Activated B cell treated with CpG ODN at 0.5 μM for 24 hours (primary cell): Measurements from ENCODE around the gene LRCH1. TPM values are rescaled to one million over a fixed set of nuclear protein-coding genes. Genes with fewer than 3 reads are reported as not detected.

Experiments
- ATAC-seq: fragments of 200-7000 bp; cut with Tn5 transposase; one replicate; pipeline ENCODE4 v1.10.0; 2021; ENCODE audit warnings: low read depth, mild to moderate bottlenecking, moderate library complexity
- CTCF ChIA-PET: fragments of 350-600 bp; sonication (Branson Sonifier 250); formaldehyde crosslinking; loops from one replicate; lab custom pipeline; 2021; ENCODE audit warnings: antibody characterized with exemption; lab: Charles Lee
- POLR2A ChIA-PET: fragments of 350-600 bp; sonication (Branson Sonifier 250); formaldehyde crosslinking; loops from one replicate; lab custom pipeline; 2021; ENCODE audit warnings: antibody characterized with exemption; lab: Charles Lee
- DNase-seq: peaks from one replicate; pipeline ENCODE4 v3.0.0; 2022
- H3K27ac Mint-ChIP-seq: one replicate; pipeline ENCODE4 v1.8.0; 2020; ENCODE audit warnings: mixed read lengths
- H3K27me3 Mint-ChIP-seq: one replicate; pipeline ENCODE4 v1.8.0; 2021; ENCODE audit warnings: mixed read lengths
- H3K36me3 Mint-ChIP-seq: one replicate; pipeline ENCODE4 v1.8.0; 2021; ENCODE audit warnings: low read depth, mixed read lengths
- H3K4me1 Mint-ChIP-seq: one replicate; pipeline ENCODE4 v1.8.0; 2021; ENCODE audit warnings: mixed read lengths
- H3K4me3 Mint-ChIP-seq: one replicate; pipeline ENCODE4 v1.8.0; 2020; ENCODE audit warnings: mild to moderate bottlenecking, mixed read lengths
- H3K9me3 Mint-ChIP-seq: one replicate; pipeline ENCODE4 v1.8.0; 2020; ENCODE audit warnings: mixed read lengths
- CTCF ChIP-seq: fragments of 200-600 bp; IDR thresholded peaks from one replicate; pipeline ENCODE4 v1.8.0; 2022; ENCODE audit warnings: antibody characterized with exemption, mild to moderate bottlenecking
- intact Hi-C: fragments of 100-400 bp; cut with micrococcal nuclease; formaldehyde crosslinking; loops from one replicate; pipeline ENCODE4 v1.15.1; 2024
- total RNA-seq: library from RNA; stranded (reverse); gene quantifications from 2 replicates; pipeline ENCODE4 v1.2.3, GENCODE V29; 2022

Gene LRCH1
- total RNA-seq, 1 donor from 2014 or later = 46.3 TPM

- intact Hi-C loops = no loop called here
- ATAC-seq (no peak), DNase-seq (no peak)
- TF ChIP-seq CTCF = no peak
- H3K36me3 Mint-ChIP-seq = no peaks in the 10 kb centered on the region
- no peak overlapping the region for H3K4me3 Mint-ChIP-seq
- no peaks in the 10 kb centered on the region for H3K9me3 Mint-ChIP-seq
- ChIA-PET CTCF (interaction anchor here (2.3 kb wide), 1 partner anchor 9 kb away, joined by 12 read pairs; no protein-coding TSS in a partner anchor), POLR2A (no interaction called here)
- H3K4me1 Mint-ChIP-seq = peaks cover 4% of the 10 kb centered on the region
- no peaks in the 10 kb centered on the region for H3K27me3 Mint-ChIP-seq
- no peak overlapping the region for H3K27ac Mint-ChIP-seq
Observed at GRCh38 chr13:46542833-46543232, 10.1 kb upstream of the LRCH1 start.

DNA sequence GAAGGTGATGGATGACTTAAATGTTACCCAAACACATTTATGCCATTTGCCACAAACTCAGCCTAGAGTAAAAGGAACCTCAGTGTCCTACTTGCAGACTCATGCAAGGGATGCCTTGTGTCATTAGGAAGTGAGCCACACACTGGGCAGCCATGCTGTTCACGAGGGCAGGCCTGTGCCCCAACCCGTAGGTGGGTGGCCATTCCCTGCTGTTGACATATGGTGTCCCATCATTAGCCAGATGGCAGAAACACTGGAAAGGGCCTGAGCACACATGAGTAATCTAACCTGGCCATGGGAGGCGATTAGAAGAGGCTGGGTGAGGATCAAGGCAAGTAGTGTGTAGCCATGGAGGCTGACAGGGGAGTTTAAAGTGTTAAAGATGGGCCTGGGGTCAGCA lies 9.7 kb upstream of the LRCH1 start:
- H3K4me3 Mint-ChIP-seq = no peak overlapping the region
- TF ChIP-seq CTCF = no peak
- ATAC-seq = no peak

GRCh38 chr13:46544208-46544607 lies 8.8 kb upstream of the LRCH1 start:
- ATAC-seq (no peak), DNase-seq (no peak)
- Mint-ChIP-seq H3K36me3 (no peaks in the 10 kb centered on the region), H3K4me1 (peaks cover 4% of the 10 kb centered on the region), H3K9me3 (no peaks in the 10 kb centered on the region), H3K27ac (no peak overlapping the region), H3K4me3 (no peak overlapping the region), H3K27me3 (no peaks in the 10 kb centered on the region)
- intact Hi-C loops = no loop called here
- CTCF ChIA-PET = interaction anchor here (0.7 kb wide), 1 partner anchor 177 kb away, joined by 3 read pairs; no protein-coding TSS in a partner anchor
- TF ChIP-seq CTCF = no peak
- POLR2A ChIA-PET = no interaction called here

More for the DNA sequence above, 9.7 kb upstream of the LRCH1 start:
- Mint-ChIP-seq H3K27ac (no peak overlapping the region), H3K36me3 (no peaks in the 10 kb centered on the region), H3K9me3 (no peaks in the 10 kb centered on the region), H3K27me3 (no peaks in the 10 kb centered on the region), H3K4me1 (peaks cover 4% of the 10 kb centered on the region)
- ChIA-PET POLR2A (no interaction called here), CTCF (interaction anchor here (2.3 kb wide), 1 partner anchor 8 kb away, joined by 12 read pairs; no protein-coding TSS in a partner anchor)
- intact Hi-C loops = no loop called here
- DNase-seq = no peak

DNA sequence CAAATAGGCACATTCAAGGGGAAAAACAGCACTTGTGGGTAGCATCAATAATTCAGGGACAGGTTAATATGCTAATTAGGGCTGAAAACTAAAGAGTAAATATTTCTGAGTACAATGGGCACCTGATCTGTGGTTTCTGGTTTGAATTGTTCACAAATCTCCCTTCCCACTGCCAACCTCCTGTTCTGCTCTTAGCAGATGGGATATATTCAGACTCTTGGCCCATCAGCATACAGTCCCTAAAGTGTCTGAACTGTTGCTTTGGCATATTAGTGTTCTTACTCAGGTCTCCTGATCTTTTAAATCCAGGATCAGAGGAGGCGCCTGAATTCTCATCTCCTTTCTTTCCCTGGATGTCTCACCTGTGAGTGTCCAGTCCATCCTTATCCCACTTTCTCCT lies 8.2 kb upstream of the LRCH1 start:
- POLR2A ChIA-PET = no interaction called here

More for the DNA sequence above, 8.2 kb upstream of the LRCH1 start:
- Mint-ChIP-seq H3K36me3 (no peaks in the 10 kb centered on the region), H3K4me3 (no peak overlapping the region), H3K27me3 (no peaks in the 10 kb centered on the region), H3K9me3 (no peaks in the 10 kb centered on the region), H3K27ac (no peak overlapping the region), H3K4me1 (peaks cover 4% of the 10 kb centered on the region)
- intact Hi-C loops = no loop called here
- TF ChIP-seq CTCF = no peak
- DNase-seq (no peak), ATAC-seq (no peak)
- CTCF ChIA-PET = no interaction called here
